ENCODE measurements around the gene SRCAP. TPM values are rescaled to one million over a fixed set of nuclear protein-coding genes. Genes with fewer than 3 reads are reported as not detected.

Gene SRCAP
- total RNA-seq, 1 donor from 2014 or later, result 79.7 TPM

DNA sequence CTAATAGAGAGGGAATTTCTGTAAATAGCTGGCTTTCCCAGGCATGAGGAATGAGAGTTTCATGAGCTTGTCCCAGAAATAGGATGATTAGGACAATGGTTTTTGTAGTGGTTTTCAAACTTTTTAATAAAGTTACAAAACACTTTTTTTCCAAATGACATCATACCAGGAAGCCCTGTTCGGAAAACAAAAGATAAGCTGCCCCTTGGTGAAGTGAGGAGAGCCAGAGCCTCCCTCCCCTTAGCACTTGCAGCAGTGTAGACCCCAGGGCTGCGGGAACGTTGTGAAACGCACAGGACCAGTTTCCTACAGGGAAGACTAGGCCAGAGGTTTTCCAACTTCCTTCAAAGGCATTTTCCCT lies 33.2 kb upstream of the SRCAP start:
- Mint-ChIP-seq H3K36me3 (peaks cover 37% of the 10 kb centered on the region), H3K9me3 (no peaks in the 10 kb centered on the region), H3K4me1 (peaks cover 21% of the 10 kb centered on the region), H3K27me3 (ENCODE audit: low read depth) (no peaks in the 10 kb centered on the region), H3K4me3 (no peak overlapping the region), H3K27ac (no peak overlapping the region)
- TF ChIP-seq CTCF (IDR thresholded peaks at IDR 0.05; ENCODE audit: unreplicated experiment), result no peak
- no peak for DNase-seq (ENCODE audit: low spot score in 2 of 2, unreplicated experiment in 2 of 2)

DNA sequence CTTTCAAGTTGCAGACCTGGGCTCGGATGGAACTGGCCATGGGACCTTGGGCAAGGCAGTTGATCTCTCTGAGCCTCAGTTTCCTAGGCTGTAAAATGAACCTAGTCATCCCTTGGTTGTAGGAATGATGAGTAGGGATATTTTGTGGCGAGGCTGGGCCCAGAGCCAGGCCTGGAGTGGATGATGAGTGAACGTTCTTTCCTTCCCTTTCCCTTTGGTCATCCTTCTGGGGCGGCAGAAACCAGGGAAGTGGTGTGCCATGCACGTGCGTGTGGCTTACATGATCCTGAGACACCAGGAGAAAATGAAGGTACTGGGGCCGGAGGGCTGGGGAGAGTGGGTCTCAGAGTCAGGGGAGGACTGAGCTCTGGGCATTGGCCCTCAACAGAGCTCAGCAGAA lies 32.3 kb upstream of the SRCAP start:
- Mint-ChIP-seq H3K9me3 (no peaks in the 10 kb centered on the region), H3K4me1 (peaks cover 12% of the 10 kb centered on the region), H3K4me3 (no peak overlapping the region), H3K36me3 (peaks cover 39% of the 10 kb centered on the region), H3K27me3 (ENCODE audit: low read depth) (no peaks in the 10 kb centered on the region), H3K27ac (no peak overlapping the region)
- TF ChIP-seq CTCF (IDR thresholded peaks at IDR 0.05; ENCODE audit: unreplicated experiment), result no peak
- no peak for DNase-seq (ENCODE audit: low spot score in 2 of 2, unreplicated experiment in 2 of 2)

DNA sequence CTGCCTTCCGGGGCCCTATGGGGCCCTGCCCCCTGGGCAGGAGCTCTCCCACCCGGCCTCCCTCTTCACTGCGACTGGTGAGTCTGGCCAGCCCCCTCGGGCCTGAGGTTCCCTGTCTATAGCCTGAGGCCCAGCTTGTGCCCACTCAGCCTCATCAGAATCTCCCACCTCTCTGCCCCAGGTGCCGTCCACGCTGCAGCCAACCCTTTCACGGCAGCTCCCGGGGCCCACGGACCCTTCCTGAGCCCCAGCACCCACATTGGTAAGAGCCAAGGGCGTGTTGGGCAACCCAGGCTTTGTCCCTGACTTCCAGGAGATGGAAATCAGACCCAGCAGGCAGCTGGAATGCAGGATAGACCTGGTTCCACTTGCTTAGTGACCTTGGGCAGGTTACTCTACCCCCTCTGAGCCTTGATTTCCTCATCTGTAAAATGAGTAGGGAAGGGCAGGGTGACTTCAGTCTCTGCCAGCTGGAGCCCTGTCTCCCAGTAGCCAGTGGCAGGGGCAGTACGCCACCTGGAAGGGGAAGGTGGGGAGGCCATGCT lies 31.5 kb upstream of the SRCAP start:
- H3K27ac Mint-ChIP-seq, result no peak overlapping the region
- no peak overlapping the region for H3K4me3 Mint-ChIP-seq
- no peaks in the 10 kb centered on the region for H3K27me3 Mint-ChIP-seq (ENCODE audit: low read depth)
- no peak for DNase-seq (ENCODE audit: low spot score in 2 of 2, unreplicated experiment in 2 of 2)
- H3K9me3 Mint-ChIP-seq, result no peaks in the 10 kb centered on the region
- peaks cover 8% of the 10 kb centered on the region for H3K4me1 Mint-ChIP-seq
- H3K36me3 Mint-ChIP-seq, result peaks cover 42% of the 10 kb centered on the region
- no peak for TF ChIP-seq CTCF (IDR thresholded peaks at IDR 0.05; ENCODE audit: unreplicated experiment)

DNA sequence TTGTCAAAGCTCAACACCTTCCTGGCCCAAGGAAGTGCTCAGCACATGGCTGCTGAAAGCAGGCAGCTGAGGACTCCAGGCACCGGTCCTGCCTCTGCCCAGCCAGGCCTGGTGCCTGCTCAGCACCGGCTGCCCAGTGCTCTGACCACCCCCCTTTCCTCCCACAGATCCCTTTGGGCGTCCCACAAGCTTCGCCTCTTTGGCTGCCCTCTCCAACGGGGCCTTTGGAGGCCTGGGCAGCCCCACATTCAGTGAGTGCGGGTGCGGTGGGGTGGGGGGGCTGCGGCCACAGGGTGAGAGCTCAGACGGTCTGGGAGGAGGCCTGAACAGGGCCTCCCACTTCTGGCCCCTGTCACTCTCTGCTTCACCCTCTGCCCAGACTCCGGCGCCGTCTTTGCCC lies 30.6 kb upstream of the SRCAP start:
- Mint-ChIP-seq H3K36me3 (peaks cover 38% of the 10 kb centered on the region), H3K9me3 (no peaks in the 10 kb centered on the region), H3K27me3 (ENCODE audit: low read depth) (no peaks in the 10 kb centered on the region), H3K4me1 (peaks cover 5% of the 10 kb centered on the region), H3K4me3 (no peak overlapping the region), H3K27ac (no peak overlapping the region)
- TF ChIP-seq CTCF (IDR thresholded peaks at IDR 0.05; ENCODE audit: unreplicated experiment), result no peak
- no peak for DNase-seq (ENCODE audit: low spot score in 2 of 2, unreplicated experiment in 2 of 2)

DNA sequence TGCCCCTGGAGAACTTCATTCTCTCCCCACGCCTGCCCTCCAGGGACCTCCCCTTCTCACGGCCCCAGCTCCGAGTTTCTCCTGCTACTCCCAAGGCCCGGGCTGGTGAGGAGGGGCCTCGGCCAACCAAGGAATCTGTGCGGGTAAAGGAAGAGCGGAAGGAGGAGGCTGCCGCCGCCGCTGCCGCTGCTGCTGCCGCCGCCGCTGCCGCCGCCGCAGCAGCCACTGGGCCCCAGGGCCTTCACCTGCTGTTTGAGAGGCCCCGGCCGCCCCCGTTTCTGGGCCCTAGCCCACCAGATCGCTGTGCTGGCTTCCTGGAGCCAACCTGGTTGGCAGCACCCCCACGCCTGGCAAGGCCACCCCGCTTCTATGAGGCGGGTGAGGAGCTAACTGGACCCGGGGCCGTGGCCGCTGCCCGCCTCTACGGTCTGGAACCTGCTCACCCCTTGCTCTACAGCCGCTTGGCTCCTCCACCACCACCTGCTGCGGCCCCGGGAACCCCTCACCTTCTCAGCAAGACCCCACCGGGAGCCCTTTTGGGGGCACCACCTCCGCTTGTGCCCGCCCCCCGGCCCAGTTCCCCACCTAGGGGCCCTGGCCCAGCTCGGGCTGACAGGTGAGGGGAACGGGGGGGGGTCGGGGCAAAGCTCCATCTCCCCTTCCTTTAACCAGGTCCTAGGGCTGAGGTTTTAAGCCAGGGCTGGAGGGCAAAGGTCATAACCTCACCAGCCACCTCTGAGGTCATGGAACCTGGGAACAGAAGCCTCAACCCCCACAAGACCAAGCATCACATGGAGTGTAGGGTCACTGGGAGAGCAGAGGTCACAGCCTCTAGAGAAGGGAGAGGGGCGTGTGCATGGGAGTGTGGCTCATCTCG lies 29.7 kb upstream of the SRCAP start:
- H3K4me1 Mint-ChIP-seq, result no peaks in the 10 kb centered on the region
- TF ChIP-seq CTCF (IDR thresholded peaks at IDR 0.05; ENCODE audit: unreplicated experiment), result no peak
- H3K4me3 Mint-ChIP-seq, result no peak overlapping the region
- no peak for DNase-seq (ENCODE audit: low spot score in 2 of 2, unreplicated experiment in 2 of 2)
- peaks cover 1% of the 10 kb centered on the region for H3K27me3 Mint-ChIP-seq (ENCODE audit: low read depth)
- peaks cover 33% of the 10 kb centered on the region for H3K36me3 Mint-ChIP-seq
- no peaks in the 10 kb centered on the region for H3K9me3 Mint-ChIP-seq
- no peak overlapping the region for H3K27ac Mint-ChIP-seq
